Motor neuron (in vitro differentiated cells): ENCODE results near the gene TEDC1. TPM values are rescaled to one million over a fixed set of nuclear protein-coding genes. Genes with fewer than 3 reads are reported as not detected.
A peak's percentile ranks its signal among the peaks of the same experiment; 100 is the strongest.

Experiments used
- ATAC-seq, 8 experiments: fragments of 200-7000 bp; cut with Tn5 transposase; replicated peaks in 6 of 8; 2 replicates each; pipeline ENCODE4 v1.8.0; 2021; ENCODE audit warnings: mild to moderate bottlenecking in 8 of 8, moderate library complexity in 8 of 8
- H3K27ac ChIP-seq, 2 donors: fragments of 250-450 bp; sonication (Bioruptor Pico); 2 replicates each; pipeline ENCODE4 v1.9.0; 2021; ENCODE audit warnings: antibody characterized with exemption in 2 of 2, mild to moderate bottlenecking in 2 of 2, moderate library complexity in 1 of 2
- H3K4me1 ChIP-seq, 2 donors: fragments of 250-450 bp; sonication (Bioruptor Pico); replicated peaks in 1 of 2; 2 replicates each; pipeline ENCODE4 v1.6.1; 2021; ENCODE audit warnings: antibody characterized with exemption in 2 of 2, mild to moderate bottlenecking in 2 of 2, moderate library complexity in 1 of 2
- H3K4me3 ChIP-seq, 5 donors: fragments of 250-450 bp; sonication (Bioruptor Pico); 2 replicates each; pipeline ENCODE4 v1.9.0; 2021; ENCODE audit warnings: antibody characterized with exemption in 5 of 5, mild to moderate bottlenecking in 5 of 5, moderate library complexity in 4 of 5
- WGBS, 10 experiments: fragments of 450-650 bp; shearing (Covaris generic); methylation state at CpG; one replicate each; pipeline ENCODE4 v1.0.0; 2022; 5-methylcytosine and 5-hydroxymethylcytosine counted together
- in situ Hi-C, 9 experiments: fragments of 400-800 bp; cut with MboI; loops; one replicate each; pipeline ENCODE4 v1.15.0; 2021; ENCODE audit warnings: low sequenced_read_pairs in 9 of 9, low pct_unique_long_range_greater_than_20kb in 2 of 9; ENCODE audit not compliant: unreplicated experiment in 9 of 9
- total RNA-seq, 8 experiments: library from RNA; unstranded; fragments of 300-600 nt; gene quantifications; 2 replicates each; pipeline versions ENCODE4 v1.2.3 to v1.2.4, GENCODE V29; 2022

TEDC1 gene
- total RNA-seq, 8 experiments from 2014 or later = 3.4 to 12.5 (median 5.0) TPM

GRCh38 chr14:105502446-105503295, 11.6 kb downstream of the TEDC1 start:
- 62 to 82% (median 82%) methylated on average over 4 to 6 of the region's 18 CpGs; no CpG with 5 or more reads in 7 of the 10 experiments for WGBS, 10 experiments
- Histone ChIP-seq H3K27ac (no peak overlapping the region), H3K4me3 (no peak overlapping the region), H3K4me1 (peaks cover 5 to 9% of the 10 kb centered on the region in 2 donors)
- in situ Hi-C loops = no loop called here
- no peak for ATAC-seq

- H3K4me1 ChIP-seq = peaks cover 5 to 9% of the 10 kb centered on the region in 2 donors
- WGBS, 10 experiments = 60% methylated on average over 1 of the region's 7 CpGs; no CpG with 5 or more reads in 9 of the 10 experiments
- ATAC-seq = no peak
- H3K27ac ChIP-seq = no peak overlapping the region
- no peak overlapping the region for H3K4me3 ChIP-seq
- in situ Hi-C loops = no loop called here
Observed at GRCh38 chr14:105503296-105503640, 12.2 kb downstream of the TEDC1 start.

- H3K4me1 ChIP-seq = peaks cover 5 to 6% of the 10 kb centered on the region in 2 donors
- H3K4me3 ChIP-seq = no peak overlapping the region
- 22 to 85% (median 58%) methylated on average over 3 to 5 of the region's 29 CpGs; no CpG with 5 or more reads in 6 of the 10 experiments for WGBS, 10 experiments
- ATAC-seq = no peak
- in situ Hi-C loops = no loop called here
- H3K27ac ChIP-seq = no peak overlapping the region
Observed at GRCh38 chr14:105503935-105504692, 13.1 kb downstream of the TEDC1 start.

- WGBS, 10 experiments = 65 to 94% (median 86%) methylated on average over 2 to 9 of the region's 16 CpGs; no CpG with 5 or more reads in 6 of the 10 experiments
- in situ Hi-C loops = no loop called here
Observed at GRCh38 chr14:105505101-105505500, 14.1 kb downstream of the TEDC1 start.

GRCh38 chr14:105507247-105507646, 16.2 kb downstream of the TEDC1 start:
- ATAC-seq = no peak
- no peaks in the 10 kb centered on the region for H3K4me1 ChIP-seq
- 37 to 100% (median 85%) methylated on average over 1 to 7 of the region's 17 CpGs; no CpG with 5 or more reads in 4 of the 10 experiments for WGBS, 10 experiments
- no peak overlapping the region for H3K27ac ChIP-seq
- in situ Hi-C loops = no loop called here
- no peak overlapping the region for H3K4me3 ChIP-seq

More at GRCh38 chr14:105505101-105505500, 14.1 kb downstream of the TEDC1 start:
- Histone ChIP-seq H3K4me3 (no peak overlapping the region), H3K27ac (no peak overlapping the region), H3K4me1 (no peaks in the 10 kb centered on the region)
- ATAC-seq = no peak

GRCh38 chr14:105508069-105508468, 17.0 kb downstream of the TEDC1 start:
- ATAC-seq = no peak
- no peak overlapping the region for H3K27ac ChIP-seq
- H3K4me1 ChIP-seq = no peaks in the 10 kb centered on the region
- no peak overlapping the region for H3K4me3 ChIP-seq
- 55 to 100% (median 79%) methylated on average over 1 to 6 of the region's 16 CpGs; no CpG with 5 or more reads in 2 of the 10 experiments for WGBS, 10 experiments
- in situ Hi-C loops = no loop called here

GRCh38 chr14:105508601-105509000, 17.6 kb downstream of the TEDC1 start:
- WGBS, 10 experiments = 54 to 100% (median 88%) methylated on average over 1 to 11 of the region's 12 CpGs; no CpG with 5 or more reads in 5 of the 10 experiments
- in situ Hi-C loops = no loop called here
- Histone ChIP-seq H3K4me1 (no peaks in the 10 kb centered on the region), H3K27ac (no peak overlapping the region), H3K4me3 (no peak overlapping the region)
- no peak for ATAC-seq

- Histone ChIP-seq H3K27ac (no peak overlapping the region), H3K4me3 (no peak overlapping the region), H3K4me1 (no peaks in the 10 kb centered on the region)
- in situ Hi-C loops = no loop called here
- WGBS, 10 experiments = 0 to 100% (median 41%) methylated on average over 1 to 5 of the region's 5 CpGs; no CpG with 5 or more reads in 1 of the 10 experiments
- ATAC-seq = no peak
Observed at GRCh38 chr14:105517096-105517495, 26.1 kb downstream of the TEDC1 start.

- no peaks in the 10 kb centered on the region for H3K4me1 ChIP-seq
- no peak for ATAC-seq
- in situ Hi-C loops = no loop called here
- H3K27ac ChIP-seq = no peak overlapping the region
- WGBS, 10 experiments = 34 to 79% (median 61%) methylated on average over 3 to 14 of the region's 14 CpGs
- H3K4me3 ChIP-seq = no peak overlapping the region
Observed at GRCh38 chr14:105519946-105520698, 29.1 kb downstream of the TEDC1 start.

GRCh38 chr14:105525326-105525725, 34.3 kb downstream of the TEDC1 start:
- in situ Hi-C loops = loop anchor here in 1 of 9 experiments (25.0 kb wide), 1 partner anchor 487 kb away; no protein-coding TSS in a partner anchor
- no peak overlapping the region for H3K27ac ChIP-seq
- 17 to 80% (median 68%) methylated on average over 1 to 6 of the region's 9 CpGs; no CpG with 5 or more reads in 2 of the 10 experiments for WGBS, 10 experiments
- peaks cover 0 to 13% of the 10 kb centered on the region in 2 donors for H3K4me1 ChIP-seq
- no peak overlapping the region for H3K4me3 ChIP-seq
- ATAC-seq = no peak

GRCh38 chr14:105525861-105526775, 35.1 kb downstream of the TEDC1 start, which contains the start of gene TMEM121:
Gene TMEM121, plus strand, starts transcription at chr14:105526583. Its CDS starts 2,252 bp downstream, at chr14:105528835.
- ATAC-seq = peak; percentile 18 to 78 (median 68)
- in situ Hi-C loops = loop anchor here in 1 of 9 experiments (25.0 kb wide), 1 partner anchor 486 kb away; no protein-coding TSS in a partner anchor
- H3K4me1 ChIP-seq = peaks cover 0 to 13% of the 10 kb centered on the region in 2 donors

More at GRCh38 chr14:105525861-105526775, 35.1 kb downstream of the TEDC1 start, which contains the start of gene TMEM121:
- Histone ChIP-seq H3K4me3 (peak within 1 kb of the TSS; percentile 43 to 80 (median 52)), H3K27ac (no peak within 1 kb of the TSS)
- WGBS, 10 experiments = 0 to 49% (median 6%) methylated on average over 1 to 7 of the region's 88 CpGs; no CpG with 5 or more reads in 5 of the 10 experiments
